ENCODE results near the gene EDEM3.

DNA sequence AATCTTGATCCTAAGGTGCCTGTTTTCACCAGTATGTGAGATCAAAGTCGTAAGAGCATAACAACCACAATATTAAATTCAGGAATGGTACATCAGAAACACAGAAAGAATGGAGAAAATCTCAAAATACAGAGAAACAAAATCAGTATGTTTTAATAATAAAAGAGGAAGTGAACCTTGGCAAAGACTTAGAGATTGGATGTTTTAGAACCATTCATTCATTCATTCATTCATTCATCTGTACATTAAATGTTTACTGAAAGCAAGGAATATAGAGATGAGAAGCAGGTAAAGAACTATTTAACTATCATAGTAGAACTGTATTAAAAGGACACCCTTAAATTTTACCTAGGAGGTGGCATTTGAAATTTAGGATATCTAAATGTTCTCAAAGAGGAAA is 55.7 kb downstream of the EDEM3 start:
- TF ChIP-seq, protein P1, sequence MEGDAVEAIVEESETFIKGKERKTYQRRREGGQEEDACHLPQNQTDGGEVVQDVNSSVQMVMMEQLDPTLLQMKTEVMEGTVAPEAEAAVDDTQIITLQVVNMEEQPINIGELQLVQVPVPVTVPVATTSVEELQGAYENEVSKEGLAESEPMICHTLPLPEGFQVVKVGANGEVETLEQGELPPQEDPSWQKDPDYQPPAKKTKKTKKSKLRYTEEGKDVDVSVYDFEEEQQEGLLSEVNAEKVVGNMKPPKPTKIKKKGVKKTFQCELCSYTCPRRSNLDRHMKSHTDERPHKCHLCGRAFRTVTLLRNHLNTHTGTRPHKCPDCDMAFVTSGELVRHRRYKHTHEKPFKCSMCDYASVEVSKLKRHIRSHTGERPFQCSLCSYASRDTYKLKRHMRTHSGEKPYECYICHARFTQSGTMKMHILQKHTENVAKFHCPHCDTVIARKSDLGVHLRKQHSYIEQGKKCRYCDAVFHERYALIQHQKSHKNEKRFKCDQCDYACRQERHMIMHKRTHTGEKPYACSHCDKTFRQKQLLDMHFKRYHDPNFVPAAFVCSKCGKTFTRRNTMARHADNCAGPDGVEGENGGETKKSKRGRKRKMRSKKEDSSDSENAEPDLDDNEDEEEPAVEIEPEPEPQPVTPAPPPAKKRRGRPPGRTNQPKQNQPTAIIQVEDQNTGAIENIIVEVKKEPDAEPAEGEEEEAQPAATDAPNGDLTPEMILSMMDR (IDR thresholded peaks at IDR 0.05), result no peak
- TF ChIP-seq POLR2AphosphoS5 (IDR thresholded peaks at IDR 0.05; ENCODE audit: insufficient read depth in 1 of 2, low read depth in 1 of 2), result no peak

Measured in vagina (tissue), 2 donors.